ENCODE data around the gene CYSLTR2.
A peak's percentile ranks its signal among the peaks of the same experiment; 100 is the strongest.

The CYSLTR2 gene

DNA sequence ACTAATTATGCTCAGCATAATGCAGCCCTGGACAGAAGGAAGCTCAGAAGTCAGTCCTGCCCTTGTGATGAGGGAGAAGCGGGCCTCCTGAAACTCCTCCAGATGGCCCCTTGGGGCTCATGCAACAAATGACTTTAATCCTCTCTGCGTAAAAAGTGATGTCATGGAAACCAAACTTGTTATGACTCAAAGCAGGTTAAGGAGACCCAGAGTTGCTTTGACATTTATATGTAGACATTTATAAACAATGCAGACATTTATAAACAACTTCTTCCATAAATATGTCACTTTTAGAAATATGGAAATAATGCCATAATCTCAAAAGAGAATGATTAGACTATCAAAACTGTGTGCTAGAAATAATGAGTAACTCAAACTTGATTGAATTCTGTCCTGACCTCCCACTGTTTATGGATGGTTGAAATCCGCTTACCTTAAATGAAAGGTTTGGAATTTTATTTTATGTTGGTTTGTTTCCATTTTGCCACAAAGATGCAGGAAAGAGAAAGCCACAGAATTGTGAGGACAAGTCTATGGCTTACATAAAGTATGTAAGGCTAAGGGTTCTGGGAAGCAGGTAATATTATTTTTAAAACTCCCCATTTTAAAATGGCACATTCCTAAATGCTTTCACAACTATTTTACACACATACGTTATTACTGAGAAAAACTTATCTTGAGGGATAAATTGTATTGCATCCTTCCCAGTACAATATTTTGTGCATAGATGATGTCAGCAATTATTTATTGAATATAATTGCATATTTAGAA lies 73.7 kb downstream of the CYSLTR2 start:
- no peak for DNase-seq (ENCODE audit: low spot score)
- TF ChIP-seq, protein P1, sequence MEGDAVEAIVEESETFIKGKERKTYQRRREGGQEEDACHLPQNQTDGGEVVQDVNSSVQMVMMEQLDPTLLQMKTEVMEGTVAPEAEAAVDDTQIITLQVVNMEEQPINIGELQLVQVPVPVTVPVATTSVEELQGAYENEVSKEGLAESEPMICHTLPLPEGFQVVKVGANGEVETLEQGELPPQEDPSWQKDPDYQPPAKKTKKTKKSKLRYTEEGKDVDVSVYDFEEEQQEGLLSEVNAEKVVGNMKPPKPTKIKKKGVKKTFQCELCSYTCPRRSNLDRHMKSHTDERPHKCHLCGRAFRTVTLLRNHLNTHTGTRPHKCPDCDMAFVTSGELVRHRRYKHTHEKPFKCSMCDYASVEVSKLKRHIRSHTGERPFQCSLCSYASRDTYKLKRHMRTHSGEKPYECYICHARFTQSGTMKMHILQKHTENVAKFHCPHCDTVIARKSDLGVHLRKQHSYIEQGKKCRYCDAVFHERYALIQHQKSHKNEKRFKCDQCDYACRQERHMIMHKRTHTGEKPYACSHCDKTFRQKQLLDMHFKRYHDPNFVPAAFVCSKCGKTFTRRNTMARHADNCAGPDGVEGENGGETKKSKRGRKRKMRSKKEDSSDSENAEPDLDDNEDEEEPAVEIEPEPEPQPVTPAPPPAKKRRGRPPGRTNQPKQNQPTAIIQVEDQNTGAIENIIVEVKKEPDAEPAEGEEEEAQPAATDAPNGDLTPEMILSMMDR (IDR thresholded peaks at IDR 0.05; ENCODE audit: borderline replicate concordance, control extremely low read depth, extremely low read depth, insufficient read depth, missing control alignments) = no peak
- in situ Hi-C loops (cut with MboI; ENCODE audit: low sequenced_read_pairs, unreplicated experiment) = no loop called here

DNA sequence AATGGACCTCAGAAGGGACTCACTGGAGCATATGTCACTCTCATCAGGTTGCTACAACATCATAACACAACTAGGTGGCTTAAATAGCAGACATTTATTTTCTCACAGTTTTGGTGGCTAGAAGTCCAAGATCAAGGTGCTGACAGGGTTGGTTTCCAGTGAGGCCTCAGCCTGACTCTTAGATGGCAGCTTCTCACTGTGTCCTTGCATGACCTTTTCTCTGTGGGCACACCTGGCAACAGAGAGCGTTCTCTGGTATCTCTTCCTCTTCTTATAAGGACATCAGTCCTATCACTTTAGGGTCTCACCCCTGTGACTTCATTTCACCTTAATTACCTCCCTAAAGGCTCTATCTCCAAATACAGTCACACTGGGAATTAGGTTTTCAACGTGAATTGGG lies 74.5 kb downstream of the CYSLTR2 start:
- DNase-seq (ENCODE audit: low spot score) = no peak
- TF ChIP-seq, protein P1 (IDR thresholded peaks at IDR 0.05; ENCODE audit: borderline replicate concordance, control extremely low read depth, extremely low read depth, insufficient read depth, missing control alignments) = no peak

DNA sequence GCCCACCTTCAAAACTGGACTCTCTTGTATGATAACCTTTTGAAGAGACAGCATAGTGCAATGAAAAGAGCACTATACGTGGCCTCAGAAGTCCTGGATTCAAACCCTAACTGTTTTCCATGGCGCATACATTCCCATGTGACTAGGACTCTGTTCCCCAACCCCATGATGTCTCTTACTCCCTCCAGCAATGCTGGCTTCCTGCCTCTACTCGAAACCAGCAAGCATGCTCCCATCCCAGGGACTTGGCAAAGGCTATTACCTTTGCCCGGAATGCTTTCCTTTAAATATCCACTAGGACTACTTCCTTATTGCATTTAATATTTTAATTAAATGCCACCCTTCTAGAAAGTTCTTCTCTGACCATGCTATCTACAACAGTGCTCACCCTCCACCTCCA lies 75.1 kb downstream of the CYSLTR2 start:
- in situ Hi-C loops (cut with MboI; ENCODE audit: low sequenced_read_pairs, unreplicated experiment) = no loop called here
- DNase-seq (ENCODE audit: low spot score) = no peak
- TF ChIP-seq, protein P1 (IDR thresholded peaks at IDR 0.05; ENCODE audit: borderline replicate concordance, control extremely low read depth, extremely low read depth, insufficient read depth, missing control alignments) = no peak

More for the DNA sequence above, 74.5 kb downstream of the CYSLTR2 start:
- in situ Hi-C loops (cut with MboI; ENCODE audit: low sequenced_read_pairs, unreplicated experiment) = no loop called here

DNA sequence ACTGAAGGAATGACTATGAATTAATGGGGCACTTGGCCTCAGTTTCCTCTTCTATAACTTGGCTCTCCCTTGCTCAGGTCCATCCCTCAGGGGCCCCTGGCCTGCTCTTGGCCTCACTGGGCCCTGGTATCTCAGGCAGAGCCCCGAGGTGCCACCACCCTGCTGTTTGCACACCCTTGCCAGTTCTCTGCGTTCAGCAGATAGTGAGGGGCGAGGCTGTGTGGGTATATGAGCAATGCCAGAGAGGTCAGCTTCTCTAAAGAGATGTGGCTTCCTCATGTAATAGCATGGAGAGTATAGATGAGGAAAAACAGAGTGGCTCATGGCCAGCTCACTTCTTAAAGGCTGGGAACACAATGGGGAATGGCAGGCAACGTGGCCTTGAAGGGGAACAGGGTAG lies 76.1 kb downstream of the CYSLTR2 start:
- in situ Hi-C loops (cut with MboI; ENCODE audit: low sequenced_read_pairs, unreplicated experiment) = no loop called here
- no peak for DNase-seq (ENCODE audit: low spot score)

DNA sequence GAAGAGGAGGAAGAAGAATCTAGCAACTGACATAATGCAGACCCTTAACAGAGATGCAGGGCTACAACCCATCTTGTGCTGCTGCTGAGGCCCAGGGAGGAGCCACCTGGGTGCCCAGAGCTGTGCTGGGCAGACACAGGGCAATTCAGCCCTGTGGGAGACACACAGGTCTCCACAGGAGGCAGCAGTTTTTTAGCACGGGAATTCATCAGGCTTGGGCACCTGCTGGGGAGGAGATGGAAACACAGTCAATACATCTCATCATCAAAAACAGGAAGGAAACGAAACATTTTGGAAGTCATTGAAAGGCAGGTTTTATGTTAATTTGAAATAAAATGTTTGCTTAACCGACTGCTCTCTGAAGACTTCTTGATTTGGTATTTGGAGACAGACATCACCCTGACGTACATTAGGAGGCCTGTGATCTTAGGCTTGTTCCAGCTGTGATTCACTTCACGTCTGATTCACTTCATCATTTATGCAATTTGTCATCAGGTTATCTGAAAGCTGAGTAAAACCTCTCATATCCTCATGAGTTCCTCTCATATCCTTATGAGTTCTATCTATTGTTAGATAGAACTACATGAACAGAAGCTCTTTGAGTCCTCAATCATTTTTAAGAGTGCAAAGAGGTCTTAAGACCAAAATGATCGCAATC lies 77.4 kb downstream of the CYSLTR2 start:
- TF ChIP-seq, protein P1 (IDR thresholded peaks at IDR 0.05; ENCODE audit: borderline replicate concordance, control extremely low read depth, extremely low read depth, insufficient read depth, missing control alignments) = no peak
- in situ Hi-C loops (cut with MboI; ENCODE audit: low sequenced_read_pairs, unreplicated experiment) = no loop called here
- no peak for DNase-seq (ENCODE audit: low spot score)

More for the DNA sequence above, 76.1 kb downstream of the CYSLTR2 start:
- TF ChIP-seq, protein P1 (IDR thresholded peaks at IDR 0.05; ENCODE audit: borderline replicate concordance, control extremely low read depth, extremely low read depth, insufficient read depth, missing control alignments) = no peak

DNA sequence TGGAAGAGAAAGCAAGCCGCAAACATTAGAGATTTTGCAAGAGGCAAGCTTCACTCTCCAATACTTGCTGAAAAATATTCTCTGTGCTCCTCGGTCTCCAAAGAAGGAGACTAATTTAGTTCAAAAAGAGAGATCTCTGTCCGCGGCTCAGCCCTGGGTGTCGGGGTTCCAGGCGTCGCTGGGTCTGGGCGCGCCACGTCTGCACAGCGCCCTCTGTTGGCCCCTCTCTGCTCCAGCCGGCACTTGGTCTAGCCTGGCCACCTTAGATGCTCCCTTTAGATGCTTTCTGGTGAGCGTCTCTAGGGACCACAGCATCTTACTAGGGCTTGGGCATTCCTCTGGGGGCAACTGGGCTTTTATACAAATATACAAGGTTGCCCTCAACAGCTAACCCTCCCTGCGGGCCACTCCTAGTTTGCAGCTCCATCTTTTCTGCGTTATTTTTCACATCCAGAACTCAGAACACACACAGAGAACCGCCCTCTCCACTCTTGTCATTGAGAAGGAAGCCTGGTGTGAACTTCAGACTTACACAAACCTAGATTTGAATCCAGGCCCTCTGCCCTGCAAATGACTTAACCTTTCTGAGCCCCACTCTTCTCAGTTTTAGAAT lies 78.3 kb downstream of the CYSLTR2 start:
- TF ChIP-seq, protein P1 (IDR thresholded peaks at IDR 0.05; ENCODE audit: borderline replicate concordance, control extremely low read depth, extremely low read depth, insufficient read depth, missing control alignments) = peak; percentile 74
- DNase-seq (ENCODE audit: low spot score) = peak; percentile 43
- in situ Hi-C loops (cut with MboI; ENCODE audit: low sequenced_read_pairs, unreplicated experiment) = no loop called here
